Loucy (cell line): ENCODE measurements around the gene ZNF639.

Source experiments
- H2AFZ ChIP-seq: fragments of 200-600 bp; sonication (generic); 2 replicates; pipeline ENCODE4 v1.6.0; 2016; ENCODE audit warnings: antibody characterized with exemption, mild to moderate bottlenecking, low read length, moderate library complexity
- H3F3A ChIP-seq: fragments of 200-600 bp; 2 replicates; pipeline ENCODE4 v1.6.0; 2016; ENCODE audit warnings: antibody characterized with exemption, low read depth, mild to moderate bottlenecking
- H3K27me3 ChIP-seq: fragments of 200-600 bp; sonication (generic); 2 replicates; pipeline ENCODE4 v1.6.1; 2014; ENCODE audit warnings: low read length, mild to moderate bottlenecking; ENCODE audit not compliant: insufficient read depth, poor library complexity, severe bottlenecking
- H3K36me3 ChIP-seq: fragments of 200-600 bp; sonication (generic); 2 replicates; pipeline ENCODE4 v1.6.1; 2016; ENCODE audit warnings: low read length; ENCODE audit not compliant: insufficient read depth
- H3K4me1 ChIP-seq: fragments of 200-600 bp; sonication (generic); 2 replicates; pipeline ENCODE4 v1.5.1; 2014; ENCODE audit warnings: low read length, mild to moderate bottlenecking; ENCODE audit not compliant: insufficient read depth, poor library complexity, severe bottlenecking
- H3K4me2 ChIP-seq: fragments of 200-600 bp; sonication (generic); 2 replicates; pipeline ENCODE4 v1.6.0; 2014; ENCODE audit warnings: antibody characterized with exemption, low read length, low read depth, mild to moderate bottlenecking; ENCODE audit not compliant: poor library complexity, severe bottlenecking
- H3K4me3 ChIP-seq: fragments of 200-600 bp; sonication (generic); 2 replicates; pipeline ENCODE4 v1.5.1; 2014; ENCODE audit warnings: low read length, mild to moderate bottlenecking, mixed read lengths; ENCODE audit not compliant: poor library complexity, severe bottlenecking
- H3K79me2 ChIP-seq: fragments of 200-600 bp; sonication (generic); 2 replicates; pipeline ENCODE4 v1.6.1; 2014; ENCODE audit warnings: low read length; ENCODE audit not compliant: insufficient read depth
- H3K9ac ChIP-seq: fragments of 200-600 bp; sonication (generic); 2 replicates; pipeline ENCODE4 v1.6.0; 2014; ENCODE audit warnings: mild to moderate bottlenecking, low read depth, low read length, moderate library complexity; ENCODE audit not compliant: poor library complexity, severe bottlenecking
- H3K9me2 ChIP-seq: fragments of 200-600 bp; sonication (generic); replicated peaks from 2 replicates; pipeline ENCODE4 v1.6.1; 2016; ENCODE audit warnings: low read depth, low read length, mixed read lengths
- H3K9me3 ChIP-seq: fragments of 200-600 bp; sonication (generic); 2 replicates; pipeline ENCODE4 v1.6.1; 2014; ENCODE audit warnings: mild to moderate bottlenecking, antibody characterized with exemption, low read length, low read depth; ENCODE audit not compliant: insufficient read depth
- H4K20me1 ChIP-seq: fragments of 200-600 bp; sonication (generic); 2 replicates; pipeline ENCODE4 v1.6.0; 2014; ENCODE audit warnings: antibody characterized with exemption, low read length, mild to moderate bottlenecking; ENCODE audit not compliant: insufficient read depth, poor library complexity, severe bottlenecking
- CTCF ChIP-seq: fragments of 200-600 bp; sonication (generic); conservative IDR thresholded peaks from 2 replicates; pipeline ENCODE4 v1.5.1; 2014; ENCODE audit warnings: mild to moderate bottlenecking, antibody characterized with exemption, low read length
- EZH2phosphoT487 ChIP-seq: fragments of 200-600 bp; IDR thresholded peaks from 2 replicates; pipeline ENCODE4 v1.6.1; 2018; ENCODE audit warnings: antibody characterized with exemption, mild to moderate bottlenecking, moderate library complexity, borderline replicate concordance

ZNF639 gene

GRCh38 chr3:179288845-179289244 is 34.0 kb upstream of the ZNF639 start:
- no peaks in the 10 kb centered on the region for H3K36me3 ChIP-seq
- no peaks in the 10 kb centered on the region for H3K4me1 ChIP-seq
- H3K4me2 ChIP-seq, result no peak overlapping the region
- H3K9ac ChIP-seq, result no peak overlapping the region
- no peaks in the 10 kb centered on the region for H3F3A ChIP-seq
- no peaks in the 10 kb centered on the region for H3K79me2 ChIP-seq
- H2AFZ ChIP-seq, result no peak overlapping the region
- no peak overlapping the region for H3K4me3 ChIP-seq
- H3K9me2 ChIP-seq, result no peaks in the 10 kb centered on the region
- TF ChIP-seq CTCF (no peak), EZH2phosphoT487 (no peak)
- H3K27me3 ChIP-seq, result no peaks in the 10 kb centered on the region
- no peaks in the 10 kb centered on the region for H3K9me3 ChIP-seq
- no peaks in the 10 kb centered on the region for H4K20me1 ChIP-seq

- H3K9me3 ChIP-seq, result no peaks in the 10 kb centered on the region
- no peaks in the 10 kb centered on the region for H3K27me3 ChIP-seq
- no peaks in the 10 kb centered on the region for H4K20me1 ChIP-seq
- TF ChIP-seq CTCF, result no peak
- no peak for TF ChIP-seq EZH2phosphoT487
- H3F3A ChIP-seq, result no peaks in the 10 kb centered on the region
- H3K4me3 ChIP-seq, result no peak overlapping the region
- H3K9ac ChIP-seq, result no peak overlapping the region
- H3K79me2 ChIP-seq, result no peaks in the 10 kb centered on the region
- H3K4me1 ChIP-seq, result no peaks in the 10 kb centered on the region
- no peak overlapping the region for H3K4me2 ChIP-seq
- H3K36me3 ChIP-seq, result no peaks in the 10 kb centered on the region
- no peak overlapping the region for H2AFZ ChIP-seq
- no peaks in the 10 kb centered on the region for H3K9me2 ChIP-seq
Observed at GRCh38 chr3:179289295-179289694, 33.5 kb upstream of the ZNF639 start.

DNA sequence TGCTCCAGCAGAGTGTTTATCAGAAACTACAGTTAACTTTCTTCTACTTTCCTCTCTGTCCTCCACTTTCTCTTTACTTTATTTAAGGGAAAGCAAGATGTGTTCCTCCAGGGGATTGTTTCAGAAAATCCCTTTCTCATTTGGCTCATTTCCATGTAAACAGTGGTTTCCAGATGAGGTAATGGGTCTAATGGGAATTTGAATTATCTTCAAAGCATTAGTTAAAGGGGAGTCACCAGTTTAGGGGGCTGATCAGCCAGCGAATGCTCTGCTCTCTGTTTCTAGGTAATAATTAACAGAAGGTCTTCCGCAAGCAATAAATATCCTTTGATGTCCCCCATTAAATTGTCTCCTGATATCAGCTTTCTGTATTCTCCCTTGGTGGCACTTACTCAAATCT is 30.4 kb upstream of the ZNF639 start:
- Histone ChIP-seq H3K9me2 (no peaks in the 10 kb centered on the region), H4K20me1 (no peaks in the 10 kb centered on the region), H3K4me2 (no peak overlapping the region), H3K4me3 (no peak overlapping the region), H3K36me3 (no peaks in the 10 kb centered on the region), H3F3A (no peaks in the 10 kb centered on the region), H3K4me1 (peaks cover 2% of the 10 kb centered on the region), H3K79me2 (no peaks in the 10 kb centered on the region), H3K9me3 (no peaks in the 10 kb centered on the region), H2AFZ (no peak overlapping the region), H3K9ac (no peak overlapping the region), H3K27me3 (no peaks in the 10 kb centered on the region)
- TF ChIP-seq CTCF (no peak), EZH2phosphoT487 (no peak)
